GM08714 (cell line): ENCODE measurements around the gene PIK3R6.

ENCODE experiments used
- H3K4me3 ChIP-seq: fragments of 200-500 bp; sonication (Bioruptor generic); 2 replicates; pipeline ENCODE4 v1.5.1; 2014; ENCODE audit warnings: mild to moderate bottlenecking, low read length, inconsistent platforms
- ZNF274 ChIP-seq: IDR thresholded peaks from 2 replicates; pipeline ENCODE4 v1.6.1; 2012; ENCODE audit warnings: mild to moderate bottlenecking, low read depth, low read length

PIK3R6 gene

GRCh38 chr17:8900207-8900606 is 32.7 kb upstream of the PIK3R6 start:
- no peak overlapping the region; the same call in 1 of the 2 replicates for H3K4me3 ChIP-seq
- TF ChIP-seq ZNF274: no peak

GRCh38 chr17:8898636-8899035 is 31.2 kb upstream of the PIK3R6 start:
- no peak for TF ChIP-seq ZNF274
- H3K4me3 ChIP-seq: no peak overlapping the region

- H3K4me3 ChIP-seq: no peak overlapping the region
- no peak for TF ChIP-seq ZNF274
Measured at GRCh38 chr17:8898126-8898525, 30.7 kb upstream of the PIK3R6 start.

GRCh38 chr17:8896641-8897635 is 29.5 kb upstream of the PIK3R6 start:
- TF ChIP-seq ZNF274: no peak
- H3K4me3 ChIP-seq: no peak overlapping the region

GRCh38 chr17:8896087-8896486 is 28.6 kb upstream of the PIK3R6 start:
- TF ChIP-seq ZNF274: no peak
- no peak overlapping the region for H3K4me3 ChIP-seq

GRCh38 chr17:8894673-8895578 is 27.5 kb upstream of the PIK3R6 start:
- H3K4me3 ChIP-seq: no peak overlapping the region; the same call in 1 of the 2 replicates

GRCh38 chr17:8894202-8894671 is 26.8 kb upstream of the PIK3R6 start:
- H3K4me3 ChIP-seq: no peak overlapping the region; the same call in 1 of the 2 replicates
- TF ChIP-seq ZNF274: no peak

More at GRCh38 chr17:8894673-8895578, 27.5 kb upstream of the PIK3R6 start:
- TF ChIP-seq ZNF274: no peak

GRCh38 chr17:8893621-8894201 is 26.2 kb upstream of the PIK3R6 start:
- no peak overlapping the region for H3K4me3 ChIP-seq
- TF ChIP-seq ZNF274: no peak

GRCh38 chr17:8893059-8893458 is 25.6 kb upstream of the PIK3R6 start:
- no peak overlapping the region for H3K4me3 ChIP-seq
- no peak for TF ChIP-seq ZNF274

- TF ChIP-seq ZNF274: no peak
- H3K4me3 ChIP-seq: peak overlapping the region; percentile 13; the same call in 1 of the 2 replicates
Measured at GRCh38 chr17:8892338-8892690, 24.8 kb upstream of the PIK3R6 start.

GRCh38 chr17:8890671-8891070 is 23.2 kb upstream of the PIK3R6 start:
- H3K4me3 ChIP-seq: no peak overlapping the region
- no peak for TF ChIP-seq ZNF274

GRCh38 chr17:8889458-8890210 is 22.2 kb upstream of the PIK3R6 start:
- H3K4me3 ChIP-seq: no peak overlapping the region
- no peak for TF ChIP-seq ZNF274

GRCh38 chr17:8888704-8889302 is 21.3 kb upstream of the PIK3R6 start:
- no peak for TF ChIP-seq ZNF274
- no peak overlapping the region for H3K4me3 ChIP-seq
